T47D (cell line): ENCODE measurements around the gene GALNT5.
"Not testable (repeated sequence)": the region's sequence is repeated elsewhere in the genome, so short reads cannot be mapped to it uniquely, and the experiment has no call there.

Experiments used
- DNase-seq, 2 experiments: peaks; one replicate each; pipeline versions ENCODE4 v3.0.0 to v3.0.0-alpha.2; 2011 to 2012; ENCODE audit warnings: low read depth in 1 of 2, low spot score in 1 of 2
- JUND ChIP-seq: IDR thresholded peaks from 2 replicates; pipeline ENCODE4 v1.6.1; 2012; ENCODE audit warnings: low read depth
- in situ Hi-C: cut with HindIII; loops from 2 replicates; pipeline ENCODE4 v1.10.0; 2016; ENCODE audit warnings: low sequenced_read_pairs, low pct_unique_long_range_greater_than_20kb

Gene GALNT5

DNA sequence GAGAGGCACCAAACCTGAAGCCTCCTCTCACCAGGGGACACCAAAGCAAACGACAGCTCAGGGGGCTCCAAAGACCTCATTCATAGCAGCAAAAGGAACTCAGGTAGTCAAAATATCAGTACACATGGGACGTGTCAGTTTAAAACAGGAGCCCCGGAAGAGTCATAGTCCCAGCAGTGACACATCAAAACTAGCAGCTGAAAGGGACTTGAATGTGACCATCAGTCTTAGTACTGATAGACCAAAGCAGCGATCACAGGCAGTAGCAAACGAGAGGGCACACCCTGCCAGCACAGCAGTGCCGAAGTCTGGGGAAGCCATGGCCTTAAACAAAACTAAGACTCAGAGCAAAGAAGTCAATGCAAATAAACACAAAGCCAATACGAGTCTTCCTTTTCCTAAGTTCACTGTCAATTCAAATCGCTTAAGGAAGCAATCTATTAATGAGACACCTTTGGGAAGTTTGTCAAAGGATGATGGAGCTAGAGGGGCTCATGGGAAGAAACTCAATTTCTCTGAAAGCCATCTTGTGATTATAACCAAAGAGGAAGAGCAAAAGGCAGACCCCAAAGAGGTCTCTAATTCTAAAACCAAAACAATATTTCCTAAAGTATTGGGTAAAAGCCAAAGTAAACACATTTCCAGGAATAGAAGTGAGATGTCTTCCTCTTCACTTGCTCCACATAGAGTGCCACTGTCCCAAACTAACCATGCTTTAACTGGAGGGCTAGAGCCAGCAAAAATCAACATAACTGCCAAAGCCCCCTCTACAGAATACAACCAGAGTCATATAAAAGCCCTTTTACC is 1.2 kb downstream of the GALNT5 start:
- no peak for TF ChIP-seq JUND
- in situ Hi-C loops = no loop called here
- no peak for DNase-seq

- in situ Hi-C loops = no loop called here
- no peak for TF ChIP-seq JUND
Measured at GRCh38 chr2:157259386-157259785, 1.9 kb downstream of the GALNT5 start.

DNA sequence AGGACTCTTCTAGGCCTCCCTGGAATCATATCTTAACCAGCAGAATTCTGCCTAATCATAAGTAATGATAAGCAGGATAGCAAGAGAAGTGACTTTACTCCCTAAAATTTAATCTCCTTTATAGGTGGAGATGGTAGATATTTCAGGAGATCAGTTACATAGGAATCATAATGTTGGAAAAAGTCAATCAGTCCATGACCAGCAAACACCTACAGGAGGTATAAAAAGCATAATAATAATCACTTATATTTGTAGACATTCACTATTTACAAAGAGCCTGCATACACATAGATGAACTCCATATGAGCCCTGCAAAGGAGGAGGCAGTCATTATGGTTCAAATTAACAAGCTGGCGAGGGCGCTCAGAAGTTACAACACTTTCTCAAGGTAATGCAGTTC is 2.5 kb downstream of the GALNT5 start:
- in situ Hi-C loops = no loop called here
- DNase-seq = no peak
- TF ChIP-seq JUND = no peak

More at GRCh38 chr2:157259386-157259785, 1.9 kb downstream of the GALNT5 start:
- DNase-seq = no peak

DNA sequence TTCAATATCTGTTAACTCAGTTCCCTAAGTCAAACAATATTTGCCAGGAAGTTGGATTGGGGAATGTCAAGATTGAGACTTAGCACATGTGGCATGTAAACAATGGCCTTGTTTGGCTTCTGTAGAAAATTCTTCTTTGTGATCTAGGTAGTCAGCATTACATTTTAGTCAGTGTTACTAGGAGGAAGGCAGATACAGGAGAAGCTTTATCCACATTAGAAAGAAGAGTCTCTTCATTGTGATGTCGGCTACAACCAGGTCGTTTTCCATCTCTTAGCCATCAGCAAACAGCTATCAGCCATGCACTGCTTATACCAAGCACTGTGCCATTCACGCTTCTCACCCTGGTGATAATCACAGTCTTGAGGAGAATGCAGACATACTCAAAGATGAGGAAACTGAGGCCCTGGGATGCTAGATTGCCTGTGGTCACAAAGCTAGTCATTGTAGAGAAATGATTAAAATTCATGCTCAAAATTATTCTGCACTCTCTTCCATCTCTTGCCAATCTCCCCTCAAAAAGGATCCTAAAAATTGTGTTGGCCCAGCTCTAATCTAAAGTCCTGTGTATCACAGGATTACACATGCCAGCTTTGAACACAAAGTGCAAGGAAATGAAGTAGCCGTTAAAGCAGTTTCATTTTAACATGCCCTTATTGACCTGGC is 3.2 kb downstream of the GALNT5 start:
- TF ChIP-seq JUND = no peak
- no peak for DNase-seq

GRCh38 chr2:157261199-157261782 is 3.8 kb downstream of the GALNT5 start:
- in situ Hi-C loops = no loop called here
- DNase-seq = no peak
- no peak for TF ChIP-seq JUND

More for the DNA sequence above, 3.2 kb downstream of the GALNT5 start:
- in situ Hi-C loops = no loop called here

- no peak for TF ChIP-seq JUND
- in situ Hi-C loops = no loop called here
- no peak for DNase-seq
Measured at GRCh38 chr2:157262248-157262647, 4.7 kb downstream of the GALNT5 start.

DNA sequence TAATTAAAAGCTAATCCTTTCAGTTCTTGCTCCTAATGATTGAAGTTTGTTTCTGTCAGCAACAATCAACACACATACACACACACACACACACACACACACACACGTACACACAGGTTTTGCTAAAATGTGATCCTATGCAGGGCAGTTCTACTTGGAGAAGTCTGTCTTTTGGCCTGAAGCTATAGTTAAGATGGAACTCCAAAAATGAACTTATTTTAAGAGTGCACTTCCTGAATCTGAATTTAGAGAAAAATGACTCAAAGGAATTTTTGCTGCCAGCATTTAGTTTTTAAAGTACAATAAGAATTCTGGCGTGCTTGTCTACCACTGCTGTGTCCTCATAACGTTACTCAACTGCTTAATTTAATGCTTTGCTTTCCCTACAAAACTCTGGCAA is 6.6 kb downstream of the GALNT5 start:
- no peak for DNase-seq
- TF ChIP-seq JUND = no peak
- in situ Hi-C loops = no loop called here

DNA sequence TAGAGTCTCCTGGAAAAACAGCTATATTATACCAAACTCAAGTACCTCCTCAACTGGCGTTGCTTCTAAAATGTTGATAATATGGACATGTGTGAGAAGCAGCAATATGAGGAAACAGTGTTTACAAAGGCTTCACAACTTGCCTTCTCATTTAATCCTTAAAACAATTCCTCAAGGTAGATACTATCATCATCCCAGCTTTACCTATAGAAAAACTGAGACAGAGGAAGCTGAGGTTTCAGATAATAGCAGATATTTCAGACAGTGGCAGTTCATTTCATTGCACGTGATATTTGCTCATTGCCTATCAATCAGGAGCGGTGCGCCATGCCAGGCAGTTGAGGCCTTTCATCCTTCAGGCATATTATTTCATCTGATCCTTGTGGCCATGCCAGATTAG is 8.3 kb downstream of the GALNT5 start:
- DNase-seq = peak in 1 of 2 experiments; percentile 23
- in situ Hi-C loops = no loop called here

GRCh38 chr2:157267476-157267875 is 10.0 kb downstream of the GALNT5 start:
- no peak for TF ChIP-seq JUND
- in situ Hi-C loops = no loop called here
- DNase-seq = no peak

More for the DNA sequence above, 8.3 kb downstream of the GALNT5 start:
- no peak for TF ChIP-seq JUND

DNA sequence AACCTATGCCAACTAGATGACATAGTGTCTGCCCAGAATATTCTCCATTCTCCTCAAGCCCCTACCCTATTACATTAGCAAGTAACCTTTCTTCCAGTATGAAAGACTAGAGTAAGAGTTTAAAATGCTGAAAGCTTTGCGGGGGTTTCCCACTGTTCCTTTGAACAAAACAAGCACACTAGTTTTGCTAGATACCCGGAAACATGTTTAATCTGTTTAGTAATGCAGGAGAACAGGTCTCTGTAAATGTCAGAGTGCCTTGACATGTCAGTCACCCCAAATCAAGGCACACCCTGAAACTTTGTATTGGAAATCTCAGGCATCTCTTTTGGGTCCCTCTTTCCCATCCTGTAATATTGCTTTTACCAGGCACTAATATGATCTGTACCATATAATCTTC is 11.6 kb downstream of the GALNT5 start:
- TF ChIP-seq JUND = no peak
- in situ Hi-C loops = no loop called here
- peak in 1 of 2 experiments; percentile 19 for DNase-seq

GRCh38 chr2:157269922-157270321 is 12.4 kb downstream of the GALNT5 start:
- in situ Hi-C loops = no loop called here
- no peak for TF ChIP-seq JUND
- no peak for DNase-seq

- in situ Hi-C loops = no loop called here
- DNase-seq = no peak
- no peak for TF ChIP-seq JUND
Measured at GRCh38 chr2:157271590-157272203, 14.2 kb downstream of the GALNT5 start.

DNA sequence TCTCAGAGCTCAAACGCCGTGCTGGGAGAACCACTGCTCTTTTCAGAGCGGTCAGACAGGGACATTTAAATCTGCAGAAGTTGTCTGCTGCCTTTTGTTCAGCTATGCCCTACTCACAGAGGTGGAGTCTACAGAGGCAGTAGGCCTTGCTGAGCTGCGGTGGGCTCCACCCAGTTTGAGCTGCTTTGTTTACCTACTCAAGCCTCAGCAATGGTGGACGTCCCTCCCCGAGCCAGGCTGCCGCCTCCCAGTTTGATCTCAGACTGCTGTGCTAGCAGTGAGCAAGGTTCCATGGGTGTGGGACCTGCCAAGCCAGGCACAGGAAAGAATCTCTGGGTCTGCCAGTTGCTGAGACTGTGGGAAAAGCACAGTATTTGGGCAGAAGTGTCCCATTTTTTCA is 21.8 kb downstream of the GALNT5 start:
- in situ Hi-C loops, DNase-seq: not testable (repeated sequence)
